Stimulated activated CD4-positive, alpha-beta T cell treated with anti-CD3 and anti-CD28 coated beads, Interleukin-4, amount 100 ng/mL, for 4 hours (primary cell): ENCODE data around the gene PHTF1.
"Not testable (repeated sequence)": the region's sequence is repeated elsewhere in the genome, so short reads cannot be mapped to it uniquely, and the experiment has no call there.

Source experiments
- DNase-seq, 2 experiments: peaks; one replicate each; pipeline ENCODE4 v3.0.0-alpha.2; 2020

PHTF1 gene

DNA sequence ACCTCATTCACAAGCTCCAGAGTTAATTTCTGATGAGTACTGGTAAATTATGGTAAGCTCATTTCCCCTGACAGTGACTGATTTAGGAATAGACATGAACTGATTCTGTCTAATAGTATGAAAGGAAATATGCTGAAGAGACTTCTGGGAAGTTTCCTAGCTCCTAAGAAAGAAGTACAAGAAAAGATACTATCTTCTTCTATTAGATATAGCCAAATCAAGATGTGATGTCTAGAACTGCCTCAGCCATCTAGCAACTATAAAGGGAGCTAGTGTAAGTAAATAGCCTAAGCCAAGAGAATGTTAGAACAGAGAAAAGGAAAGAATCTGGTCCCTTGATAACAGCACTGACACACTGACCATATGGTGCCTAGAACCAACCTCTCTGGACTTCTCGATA is 10.7 kb upstream of the PHTF1 start:
- DNase-seq, result no peak

DNA sequence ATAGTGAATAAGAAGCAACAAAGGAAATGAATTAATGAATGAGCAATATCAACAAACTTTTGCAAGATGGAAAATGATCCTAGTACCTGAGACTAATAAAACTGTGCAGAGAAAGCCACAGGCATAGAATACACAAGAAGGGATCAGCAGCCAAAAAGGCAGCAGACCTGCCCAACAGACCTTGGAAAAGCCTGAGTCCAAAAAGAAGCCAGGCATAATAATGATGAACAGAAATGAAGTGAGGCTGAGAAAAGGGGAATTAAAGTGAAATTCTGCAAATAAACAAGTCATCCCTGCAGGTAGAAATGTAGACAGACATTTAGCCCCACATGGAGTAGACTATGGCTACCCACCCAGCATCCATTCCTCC is 10.3 kb upstream of the PHTF1 start:
- DNase-seq, result no peak

DNA sequence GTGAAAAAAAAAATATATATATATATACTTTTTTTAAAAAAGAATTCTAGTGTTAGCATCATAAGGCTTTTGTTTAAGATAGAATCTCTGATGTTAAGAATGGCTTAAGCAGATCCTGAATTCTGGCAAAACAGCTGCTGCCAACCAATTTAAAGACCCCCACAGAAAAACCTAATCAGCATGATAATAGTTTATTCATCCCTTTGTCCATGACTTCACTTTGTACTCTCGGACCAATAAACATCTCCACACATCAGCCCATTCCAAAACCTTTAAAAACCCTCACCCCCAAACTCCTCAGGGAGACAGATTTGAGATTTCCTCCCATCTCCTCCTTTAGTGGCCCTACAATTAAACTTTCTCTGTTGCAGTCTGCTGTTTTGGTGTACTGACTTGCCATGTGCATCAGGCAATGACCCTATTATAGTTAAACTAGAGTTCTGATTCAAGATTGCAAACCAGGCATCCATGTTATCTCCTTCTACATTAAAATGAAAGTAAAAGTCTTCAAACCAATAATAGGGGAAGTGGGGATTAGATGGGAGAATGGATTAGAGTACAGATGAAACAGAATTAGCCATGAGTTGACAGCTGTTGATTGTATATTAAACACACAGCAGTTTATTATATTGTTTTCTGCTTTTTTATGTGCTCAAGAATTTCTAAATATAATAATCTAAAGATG is 9.8 kb upstream of the PHTF1 start:
- DNase-seq, result no peak

DNA sequence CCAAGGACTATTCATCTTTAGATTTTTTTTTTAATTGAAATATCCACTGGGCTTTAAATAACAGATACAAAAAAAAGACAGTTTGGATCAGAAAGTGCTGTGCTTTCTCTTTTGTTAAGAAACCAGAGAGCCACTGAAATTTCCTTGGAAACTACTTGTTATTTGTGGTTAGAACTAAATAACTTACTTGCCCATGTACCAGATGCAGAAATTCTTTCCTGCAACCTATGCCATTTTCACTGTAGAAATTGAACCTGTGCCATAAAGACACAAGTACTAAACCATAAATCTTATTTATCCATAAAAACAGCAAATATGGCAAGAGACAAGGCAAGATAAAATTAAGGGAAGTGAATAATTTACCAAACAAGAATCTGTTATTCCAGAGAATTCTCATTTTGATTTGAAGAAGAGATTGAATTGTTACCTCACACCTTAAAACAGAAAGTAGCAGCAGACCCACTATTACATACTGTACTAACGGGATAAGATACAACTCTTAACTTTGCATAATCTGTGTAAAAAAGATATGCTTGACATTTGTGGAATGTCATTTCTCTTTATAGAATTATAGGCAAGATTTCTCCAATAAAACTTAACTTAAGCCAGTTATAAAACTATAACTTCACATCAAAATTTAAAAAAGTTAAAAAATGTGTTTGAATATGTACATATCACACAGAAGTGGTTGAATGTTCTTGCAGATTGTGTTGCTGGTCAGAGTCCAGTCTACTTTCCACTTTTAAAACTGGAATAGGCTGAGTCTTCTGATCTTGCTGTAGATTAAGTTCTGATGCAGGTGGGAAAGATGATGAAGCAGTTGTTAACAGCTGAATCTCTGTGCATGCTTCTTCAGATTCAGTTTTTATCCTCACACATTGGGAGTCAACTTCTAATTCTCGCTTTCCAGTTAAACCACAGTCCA is 6.3 kb upstream of the PHTF1 start:
- DNase-seq, result no peak

DNA sequence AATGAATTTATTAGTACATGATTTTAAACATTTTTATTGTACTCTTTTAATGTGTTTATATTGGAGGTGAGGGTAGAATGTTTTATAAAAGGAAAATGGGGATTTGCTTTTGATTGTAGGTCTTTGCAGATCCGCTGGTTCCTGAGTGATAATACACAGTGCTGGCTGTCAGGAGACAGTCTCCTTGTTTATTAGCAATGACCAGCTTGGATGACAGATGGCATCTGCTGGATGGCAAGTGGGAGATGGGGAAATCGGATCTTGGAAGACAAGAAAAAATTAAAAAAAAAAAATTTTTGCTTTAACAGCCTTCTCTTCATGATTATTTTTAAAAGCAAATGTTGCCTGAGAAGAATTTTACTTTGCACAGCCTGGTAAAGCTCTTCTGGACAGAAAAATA is 4.4 kb upstream of the PHTF1 start:
- no peak for DNase-seq

DNA sequence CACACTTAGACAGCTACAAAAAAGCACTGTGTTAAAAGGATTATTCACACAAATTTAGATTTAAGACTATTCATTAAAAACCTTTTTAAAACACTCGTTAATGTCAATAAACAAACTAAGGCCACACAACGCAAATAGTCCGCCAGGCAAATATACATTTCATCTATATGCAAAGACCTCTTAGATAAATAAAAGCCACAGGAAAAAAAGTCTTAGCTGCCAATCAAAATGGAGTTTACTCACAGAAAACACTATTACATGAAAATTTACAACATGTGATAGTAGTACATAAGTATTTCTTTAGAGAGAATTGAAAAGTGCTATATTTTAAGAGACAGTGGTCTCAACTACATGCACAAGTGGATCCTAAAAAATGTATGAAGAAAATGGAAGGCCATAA is 2.7 kb upstream of the PHTF1 start:
- DNase-seq, result no peak

DNA sequence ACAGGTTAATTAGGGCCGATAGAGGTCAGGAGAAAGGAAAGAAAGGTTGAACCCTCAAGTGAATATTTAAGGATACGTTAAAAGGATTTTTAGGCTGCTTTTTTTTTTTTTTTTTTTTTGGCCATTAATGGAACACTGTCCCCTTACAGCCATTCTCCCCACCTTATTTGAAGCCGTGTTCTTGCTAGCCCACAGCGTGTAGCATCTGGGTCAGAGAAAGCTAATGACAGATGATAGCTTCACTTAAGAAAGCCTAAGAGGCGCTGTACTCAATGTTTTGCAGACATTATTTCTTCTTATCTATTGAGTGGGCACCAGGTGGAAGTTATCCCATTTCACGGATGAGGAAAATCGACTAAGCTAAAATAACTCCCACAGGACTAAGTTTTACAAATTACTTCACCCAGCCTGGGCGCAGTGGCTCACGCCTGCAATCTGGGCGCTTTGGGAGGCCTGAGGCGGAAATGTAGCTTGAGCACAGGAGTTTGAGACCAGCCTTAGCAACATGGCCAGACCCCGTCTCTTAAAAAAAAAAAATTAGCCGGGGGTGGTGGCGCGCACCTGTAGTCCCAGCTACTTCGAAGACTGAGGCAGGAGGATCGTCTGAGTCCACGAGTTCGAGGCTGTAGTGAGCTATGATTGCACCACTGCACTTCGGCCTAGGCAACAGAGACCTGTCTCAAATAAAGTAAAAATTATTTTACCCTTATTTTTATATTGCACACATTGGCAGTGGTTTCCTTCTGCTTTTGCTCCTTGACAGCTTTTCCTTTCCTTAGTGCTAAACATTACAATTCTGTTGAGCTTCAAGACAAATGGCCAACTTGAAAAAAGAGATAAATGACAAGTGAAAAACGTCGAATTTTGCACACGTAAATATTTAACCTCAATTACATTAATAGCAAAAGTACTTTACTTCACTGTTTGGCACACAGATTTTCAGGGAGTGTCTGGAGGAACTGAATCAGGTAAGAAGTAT is 1.1 kb upstream of the PHTF1 start:
- DNase-seq, result no peak

DNA sequence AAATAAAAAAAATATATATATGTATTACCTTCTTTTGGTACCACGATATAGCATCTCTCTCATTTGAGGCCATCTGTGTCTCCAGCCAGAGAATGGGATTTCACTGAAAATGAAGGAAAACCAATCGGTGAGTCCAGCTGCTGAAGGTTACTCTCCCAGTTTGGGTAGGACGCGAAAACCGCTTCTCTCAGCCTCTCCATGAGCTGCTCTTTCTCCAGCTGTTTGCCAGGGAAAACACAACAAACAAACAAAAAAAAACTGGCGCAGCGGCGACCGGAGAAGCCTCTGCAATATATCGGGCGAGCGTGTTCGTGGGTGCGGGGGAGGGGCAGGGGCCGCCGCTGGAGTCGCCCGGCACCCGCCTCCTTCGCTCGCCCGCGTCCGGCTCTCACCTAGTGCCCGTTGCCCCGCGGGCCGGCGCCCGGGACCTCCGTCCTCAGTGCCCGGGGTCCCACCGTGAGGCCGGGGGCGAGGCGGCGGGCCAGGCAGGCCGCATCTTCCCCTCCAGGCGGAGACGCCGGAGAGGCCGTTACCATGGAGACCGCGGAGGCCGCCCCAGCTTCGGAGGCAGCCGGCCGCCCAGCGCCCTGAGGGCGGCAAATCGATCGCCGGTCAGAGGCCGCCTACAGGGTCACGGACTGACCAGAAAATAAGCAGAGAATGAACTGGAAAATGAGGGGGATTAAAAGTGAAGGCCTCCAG is 504 bp downstream of the PHTF1 start:
- DNase-seq, result peak; percentile 37 to 52

DNA sequence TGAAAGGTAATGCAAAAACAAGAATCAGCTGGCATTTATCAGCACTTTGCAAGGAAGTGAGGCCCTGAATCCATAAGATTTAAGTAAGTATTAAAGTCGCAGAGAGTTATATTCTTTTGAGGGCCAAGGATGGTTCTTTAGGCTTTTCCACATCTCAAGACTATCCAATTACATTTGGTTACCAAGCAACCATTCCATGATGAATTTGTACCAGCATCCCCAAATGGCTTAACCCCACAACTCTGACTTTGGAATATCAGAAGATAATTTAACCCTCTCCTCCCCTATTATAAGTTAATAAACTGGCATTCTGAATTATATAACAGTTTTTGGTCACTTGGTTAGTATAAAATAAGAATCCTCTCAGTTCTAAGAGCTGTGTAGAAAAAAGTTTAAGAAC is 2.8 kb downstream of the PHTF1 start:
- DNase-seq, result no peak

DNA sequence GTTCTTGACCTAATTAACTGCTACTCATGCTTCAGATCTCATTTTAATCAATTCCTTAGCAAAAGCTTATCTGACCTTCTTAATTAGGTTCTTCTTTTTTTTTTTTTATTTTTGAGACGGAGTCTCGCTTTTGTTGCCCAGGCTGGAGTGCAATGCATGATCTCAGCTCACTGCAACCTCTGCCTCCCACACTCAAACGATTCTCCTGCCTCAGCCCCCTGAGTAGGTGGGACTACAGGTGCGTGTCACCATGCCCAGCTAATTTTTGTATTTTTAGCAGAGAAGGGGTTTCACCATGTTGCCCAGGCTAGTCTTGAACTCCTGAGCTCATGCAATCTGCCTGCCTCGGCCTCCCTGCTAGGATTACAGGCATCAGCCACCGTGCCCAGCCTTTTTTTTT is 6.0 kb downstream of the PHTF1 start:
- not testable (repeated sequence) for DNase-seq

DNA sequence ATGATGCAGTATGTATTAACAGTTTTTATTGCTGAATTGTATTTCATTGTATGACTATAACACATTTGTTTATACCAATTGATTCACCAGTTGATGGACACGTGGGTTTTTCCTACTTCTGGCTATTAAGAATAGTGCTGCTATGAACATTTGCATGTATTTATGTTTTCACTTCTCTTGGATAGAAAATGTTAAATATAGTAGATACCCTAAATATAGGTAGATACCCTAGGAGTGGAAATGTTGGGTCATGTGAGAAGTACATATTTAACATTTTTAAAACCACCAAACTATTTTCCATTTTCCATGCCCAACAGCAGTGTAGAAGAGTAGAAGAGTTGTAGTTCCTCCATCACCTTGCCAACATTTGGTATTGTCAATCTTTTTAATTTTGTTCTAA is 7.8 kb downstream of the PHTF1 start:
- no peak for DNase-seq

DNA sequence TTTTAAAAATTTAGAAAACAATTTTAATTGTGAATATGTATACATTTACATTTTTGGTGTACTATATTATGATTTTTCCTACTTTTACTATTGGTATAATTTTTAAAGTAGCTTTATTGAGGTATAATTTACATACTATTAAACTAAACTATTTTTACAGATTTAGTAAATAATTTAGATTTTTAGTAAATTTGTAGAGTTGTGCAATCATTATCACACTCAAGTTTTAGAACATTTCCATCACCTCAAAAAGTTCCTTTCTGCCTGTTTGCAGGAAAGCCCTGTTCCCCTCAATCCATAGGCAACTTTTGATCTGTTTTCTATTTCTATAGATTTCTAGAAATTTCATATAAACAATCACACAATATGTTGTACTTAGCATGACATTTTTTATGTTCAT is 8.2 kb downstream of the PHTF1 start:
- no peak for DNase-seq

DNA sequence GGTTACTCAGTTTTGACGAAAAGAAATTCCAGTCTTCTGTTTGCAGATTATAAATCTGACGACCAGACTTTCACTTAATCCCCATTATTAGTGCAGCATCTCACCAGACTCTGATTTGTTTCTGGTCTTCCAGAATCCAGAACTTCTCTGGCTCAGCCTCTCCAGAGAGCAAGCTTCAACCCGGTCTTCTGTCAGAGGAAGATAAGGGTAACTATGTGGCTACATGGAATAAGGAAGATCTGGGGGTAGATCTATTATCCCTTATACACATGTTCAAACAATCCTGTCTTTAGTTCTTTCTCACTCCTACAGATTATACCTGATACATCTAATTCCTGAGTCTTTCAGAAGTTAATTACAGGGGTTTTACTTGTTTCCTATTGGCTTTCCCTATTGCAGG is 9.9 kb downstream of the PHTF1 start:
- DNase-seq, result no peak

DNA sequence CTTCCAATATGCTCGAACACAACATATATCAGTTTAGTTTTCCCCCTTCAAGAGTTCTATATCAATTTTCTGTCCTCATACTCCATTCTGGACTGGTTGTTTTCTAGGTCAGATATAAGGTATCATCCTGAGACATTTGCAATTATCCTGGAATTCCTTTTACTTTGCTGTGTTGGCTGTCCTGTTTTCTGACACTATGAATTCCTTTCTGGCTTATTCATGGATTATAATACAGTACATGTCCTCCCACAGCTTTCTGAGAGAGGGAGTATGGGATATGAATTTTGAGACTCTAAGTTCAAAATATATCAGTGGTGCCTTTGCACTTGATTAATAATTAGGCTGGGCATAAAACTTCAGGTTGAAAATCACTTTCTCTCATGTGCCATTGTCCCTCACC is 11.9 kb downstream of the PHTF1 start:
- DNase-seq, result no peak

DNA sequence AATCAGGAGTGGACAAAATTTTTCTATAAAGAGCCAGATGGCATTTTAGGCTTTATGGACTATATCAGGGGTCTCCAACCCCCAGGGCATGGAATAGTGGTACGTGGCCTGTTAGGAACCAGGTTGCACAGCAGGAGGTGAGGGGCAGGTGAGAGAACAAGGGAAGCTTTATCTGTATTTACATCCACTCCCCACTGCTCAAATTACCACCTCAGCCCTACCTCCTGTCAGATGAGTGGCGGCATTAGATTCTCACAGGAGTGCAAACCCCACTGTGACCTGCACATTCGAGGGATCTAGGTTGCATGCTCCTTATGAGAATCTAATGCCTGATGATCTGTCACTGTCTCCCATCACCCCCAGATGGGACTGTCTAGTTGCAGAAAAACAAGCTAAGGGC is 13.9 kb downstream of the PHTF1 start:
- DNase-seq, result no peak

DNA sequence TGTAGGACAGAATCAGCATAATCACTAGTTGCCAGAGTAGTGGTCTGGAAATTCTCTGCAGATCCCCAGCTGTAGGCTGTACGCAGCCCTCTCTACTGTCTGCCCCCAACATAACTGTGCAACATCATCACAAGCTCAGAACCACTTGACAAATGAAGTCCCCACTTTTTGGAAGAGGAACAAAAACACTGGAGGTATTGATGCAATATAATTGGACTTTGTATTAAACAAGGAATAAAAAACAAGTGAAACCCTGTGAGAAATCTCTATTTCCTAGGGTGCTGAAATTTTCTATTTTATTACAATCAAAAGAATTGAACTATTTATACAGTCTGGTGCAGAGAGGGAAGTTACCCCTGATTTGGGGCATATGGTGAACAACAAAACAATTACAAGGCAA is 15.2 kb downstream of the PHTF1 start:
- no peak for DNase-seq

DNA sequence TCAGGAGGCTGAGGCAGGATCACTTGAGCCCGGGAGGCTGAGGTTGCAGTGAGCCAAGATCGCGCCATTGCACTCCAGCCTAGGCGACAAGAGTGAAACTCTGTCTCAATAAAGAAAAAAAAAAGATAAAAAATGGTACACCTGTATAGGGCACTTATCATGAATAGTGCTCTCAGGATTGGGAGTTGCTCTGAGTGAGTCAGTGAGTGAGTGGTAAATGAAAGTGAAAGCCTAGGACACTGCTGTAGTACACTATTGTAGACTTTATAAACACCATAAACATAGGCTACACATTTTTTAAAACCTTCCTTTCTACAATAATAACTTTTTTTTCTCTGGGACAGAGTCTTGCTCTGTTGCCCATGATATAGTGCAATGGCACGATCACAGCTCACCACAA is 16.8 kb downstream of the PHTF1 start:
- DNase-seq, result no peak

DNA sequence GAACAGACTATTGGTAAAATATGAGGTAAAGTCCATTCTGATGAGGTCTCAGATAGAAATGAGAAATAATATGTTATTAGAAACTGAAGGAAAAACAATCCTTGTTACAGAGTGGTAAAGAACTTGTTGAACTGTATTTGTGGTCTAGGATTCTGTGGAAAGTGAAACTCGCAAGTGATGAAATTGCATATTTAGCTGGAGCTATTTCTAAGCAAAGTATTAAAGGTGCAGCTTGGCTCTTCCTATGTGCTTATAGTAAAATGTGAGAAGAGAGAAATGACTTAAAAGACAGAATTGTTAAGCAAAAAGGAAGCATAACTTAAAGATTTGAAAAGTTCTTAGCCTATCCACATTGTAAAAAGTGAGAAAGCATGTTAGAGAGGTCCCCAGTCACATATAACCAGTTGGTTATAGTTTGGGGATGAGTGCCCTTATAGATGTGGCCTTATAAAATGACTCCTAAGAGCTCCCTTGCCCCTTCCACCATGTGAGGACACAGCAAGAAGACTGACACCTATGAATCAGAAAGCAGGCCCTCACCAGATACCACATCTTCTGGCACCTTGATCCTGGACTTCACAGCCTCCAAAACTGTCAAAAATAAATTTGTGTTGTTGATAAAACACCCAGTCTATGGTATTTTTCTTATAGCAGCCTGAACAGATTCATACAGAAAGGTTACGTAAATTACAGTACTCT is 24.8 kb downstream of the PHTF1 start:
- DNase-seq, result no peak

DNA sequence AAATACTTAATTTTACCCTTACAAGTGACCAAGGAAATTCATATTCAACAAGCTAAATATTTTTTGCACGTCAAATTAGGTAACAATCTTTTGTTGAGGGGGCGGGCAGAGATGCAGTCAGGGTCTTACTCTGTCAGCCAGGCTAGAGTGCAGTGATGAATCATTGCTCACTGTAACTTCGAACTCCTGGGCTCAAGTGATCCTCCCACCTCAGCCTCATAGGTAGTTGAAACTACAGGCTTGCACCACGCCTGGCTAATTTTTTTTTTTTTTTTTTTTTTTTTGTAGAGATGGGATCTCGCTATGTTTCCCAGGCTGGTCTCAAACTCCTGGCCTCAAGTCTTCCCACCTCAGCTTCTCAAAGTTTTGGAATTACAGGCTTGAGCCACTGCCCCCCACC is 26.5 kb downstream of the PHTF1 start:
- no peak for DNase-seq

DNA sequence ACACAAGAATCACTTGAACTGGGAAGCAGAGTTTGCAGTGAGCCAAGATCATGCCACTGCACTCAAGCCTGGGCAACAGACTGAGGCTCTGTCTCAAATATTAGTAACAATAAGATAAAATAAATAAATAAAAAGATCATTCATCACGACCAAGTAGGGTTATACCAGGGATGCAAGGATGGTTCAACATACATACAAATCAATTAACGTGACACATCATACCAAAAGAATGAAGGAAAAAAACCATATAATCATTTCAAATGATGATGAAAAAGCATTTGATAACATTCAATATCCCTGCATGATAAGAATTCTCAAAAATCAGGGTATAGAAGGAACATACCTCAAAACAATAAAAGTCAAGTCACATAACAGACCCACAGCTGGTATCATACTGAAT is 38.3 kb downstream of the PHTF1 start:
- no peak for DNase-seq

DNA sequence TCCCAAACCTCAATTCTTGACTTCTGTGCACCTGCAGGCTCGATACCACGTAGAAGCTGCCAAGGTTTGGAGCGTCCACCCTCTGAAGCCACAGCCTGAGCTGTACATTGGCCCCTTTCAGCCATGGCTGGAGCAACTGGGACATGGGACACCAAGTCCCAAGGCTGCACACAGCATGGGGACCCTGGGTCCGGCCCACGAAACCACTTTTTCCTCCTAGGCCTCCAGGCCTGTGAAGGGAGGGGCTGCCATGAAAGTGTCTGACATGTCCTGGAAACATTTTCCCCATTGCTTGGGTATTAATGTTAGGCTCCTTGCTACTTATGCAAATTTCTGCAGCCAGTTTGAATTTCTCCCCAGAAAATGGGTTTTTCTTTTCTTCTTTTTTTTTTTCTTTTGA is 40.7 kb downstream of the PHTF1 start:
- DNase-seq, result not testable (repeated sequence)

DNA sequence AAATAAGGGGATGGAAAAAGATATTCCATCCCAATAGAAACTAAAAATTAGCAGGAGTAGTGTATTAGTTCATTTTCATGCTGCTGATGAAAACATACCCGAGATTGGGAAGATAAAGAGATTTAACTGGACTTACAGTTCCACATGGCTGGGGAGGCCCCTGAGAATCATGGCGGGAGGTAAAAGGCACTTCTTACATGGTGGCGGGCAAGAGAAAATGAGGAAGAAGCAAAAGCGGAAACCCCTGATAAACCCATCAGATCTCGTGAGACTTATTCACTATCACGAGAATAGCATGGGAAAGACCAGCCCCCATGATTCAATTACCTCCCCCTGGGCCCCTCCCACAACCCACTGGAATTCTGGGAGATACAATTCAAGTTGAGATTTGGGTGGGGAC is 41.8 kb downstream of the PHTF1 start:
- not testable (repeated sequence) for DNase-seq
